NB4 (cell line): ENCODE measurements around the gene ATP5F1B.

Experiments
- DNase-seq: peaks from one replicate; pipeline ENCODE4 v3.0.0; 2010; ENCODE audit warnings: low read depth
- H3K4me3 ChIP-seq: one replicate; pipeline ENCODE4 v1.5.1; 2011; ENCODE audit warnings: mild to moderate bottlenecking, low read depth, low read length, moderate library complexity
- CTCF ChIP-seq: IDR thresholded peaks from one replicate; pipeline ENCODE4 v1.5.1; 2012; ENCODE audit warnings: low read depth, low read length
- MAX ChIP-seq: IDR thresholded peaks from 2 replicates; pipeline ENCODE4 v1.6.1; 2011; ENCODE audit warnings: low read depth, low read length
- MYC ChIP-seq: IDR thresholded peaks from 2 replicates; pipeline ENCODE4 v1.6.1; 2011; ENCODE audit warnings: low read depth, low read length
- POLR2A ChIP-seq: IDR thresholded peaks from 2 replicates; pipeline ENCODE4 v1.6.1; 2011; ENCODE audit warnings: mild to moderate bottlenecking; ENCODE audit not compliant: insufficient read length; ENCODE audit errors: extremely low read depth

Gene ATP5F1B

GRCh38 chr12:56684745-56685359 lies 39.1 kb upstream of the ATP5F1B start:
- peak overlapping the region; percentile 98 for H3K4me3 ChIP-seq
- no peak for TF ChIP-seq POLR2A
- peak; percentile 34 for DNase-seq

- peak overlapping the region; percentile 35 for H3K4me3 ChIP-seq
- no peak for DNase-seq
- TF ChIP-seq MAX (no peak), POLR2A (no peak)
These were observed 36.5 kb upstream of the ATP5F1B start for GRCh38 chr12:56682323-56682722.

- H3K4me3 ChIP-seq = no peak overlapping the region
- TF ChIP-seq MYC (no peak), MAX (no peak)
- no peak for DNase-seq
These were observed 34.2 kb upstream of the ATP5F1B start for GRCh38 chr12:56679883-56680575.

GRCh38 chr12:56678852-56679251 lies 33.1 kb upstream of the ATP5F1B start:
- no peak for TF ChIP-seq POLR2A
- no peak for TF ChIP-seq MYC
- TF ChIP-seq CTCF = no peak
- no peak for TF ChIP-seq MAX
- no peak overlapping the region for H3K4me3 ChIP-seq
- no peak for DNase-seq

- TF ChIP-seq CTCF (no peak), MAX (no peak), POLR2A (no peak), MYC (no peak)
- DNase-seq = no peak
- H3K4me3 ChIP-seq = no peak overlapping the region
These were observed 31.9 kb upstream of the ATP5F1B start for GRCh38 chr12:56677680-56678079.

GRCh38 chr12:56676851-56677580 lies 31.2 kb upstream of the ATP5F1B start:
- no peak overlapping the region for H3K4me3 ChIP-seq
- DNase-seq = no peak
- TF ChIP-seq CTCF (no peak), MYC (no peak), POLR2A (no peak), MAX (no peak)

- no peak for DNase-seq
- TF ChIP-seq POLR2A = no peak
- no peak for TF ChIP-seq MYC
- H3K4me3 ChIP-seq = no peak overlapping the region
These were observed 25.8 kb upstream of the ATP5F1B start for GRCh38 chr12:56671608-56672007.
